ENCODE data around the gene URI1. TPM values are rescaled to one million over a fixed set of nuclear protein-coding genes. Genes with fewer than 3 reads are reported as not detected.
"Not testable (repeated sequence)": the region's sequence is repeated elsewhere in the genome, so short reads cannot be mapped to it uniquely, and the experiment has no call there.

URI1 gene
- total and polyA plus RNA-seq, 4 donors: 21.5 to 60.8 (median 32.5) TPM

- WGBS, 2 donors: 47 to 68% methylated on average over 3 of the region's 3 CpGs
- ATAC-seq (ENCODE audit: insufficient read depth, low FRiP score): no peak
These were observed 27.1 kb upstream of the URI1 start for GRCh38 chr19:29914933-29915332.

GRCh38 chr19:29915832-29916231, 26.2 kb upstream of the URI1 start:
- WGBS, 2 donors: 59 to 81% methylated on average over 2 of the region's 2 CpGs
- H3K27me3 ChIP-seq (ENCODE audit: control insufficient read depth in 3 of 3, insufficient read depth in 3 of 3, low read length in 2 of 3); H3K4me1 ChIP-seq (ENCODE audit: control insufficient read depth in 5 of 5, insufficient read depth in 5 of 5, low read length in 5 of 5); H3K9me3 ChIP-seq (ENCODE audit: control insufficient read depth in 4 of 4, insufficient read depth in 3 of 4, low read length in 3 of 4); H3K9ac ChIP-seq (ENCODE audit: insufficient read depth in 1 of 2, low read length in 2 of 2); H3K4me3 ChIP-seq; H3K27ac ChIP-seq (ENCODE audit: low read depth in 1 of 2, low read length in 1 of 2); DNase-seq; H3K36me3 ChIP-seq (ENCODE audit: control insufficient read depth in 4 of 4, insufficient read depth in 4 of 4, low read length in 4 of 4); ATAC-seq (ENCODE audit: insufficient read depth, low FRiP score): not testable (repeated sequence)

More at GRCh38 chr19:29914933-29915332, 27.1 kb upstream of the URI1 start:
- H3K4me3 ChIP-seq: no peak overlapping the region
- no peaks in the 10 kb centered on the region for H3K9me3 ChIP-seq (ENCODE audit: control insufficient read depth in 4 of 4, insufficient read depth in 3 of 4, low read length in 3 of 4)
- peaks cover 0 to 4% (median 0%) of the 10 kb centered on the region in 3 donors for H3K27me3 ChIP-seq (ENCODE audit: control insufficient read depth in 3 of 3, insufficient read depth in 3 of 3, low read length in 2 of 3)
- no peaks in the 10 kb centered on the region for H3K36me3 ChIP-seq (ENCODE audit: control insufficient read depth in 4 of 4, insufficient read depth in 4 of 4, low read length in 4 of 4)
- no peak overlapping the region for H3K9ac ChIP-seq (ENCODE audit: insufficient read depth in 1 of 2, low read length in 2 of 2)
- no peak for TF ChIP-seq CTCF (IDR thresholded peaks at IDR 0.05; ENCODE audit: control extremely low read depth, extremely low read depth)
- DNase-seq: peak in 1 of 3 donors; percentile 9
- no peak overlapping the region for H3K27ac ChIP-seq (ENCODE audit: low read depth in 1 of 2, low read length in 1 of 2)
- H3K4me1 ChIP-seq (ENCODE audit: control insufficient read depth in 5 of 5, insufficient read depth in 5 of 5, low read length in 5 of 5): no peaks in the 10 kb centered on the region

GRCh38 chr19:29917911-29918310, 24.1 kb upstream of the URI1 start:
- Histone ChIP-seq H3K9ac (ENCODE audit: insufficient read depth in 1 of 2, low read length in 2 of 2) (no peak overlapping the region), H3K4me3 (no peak overlapping the region), H3K9me3 (ENCODE audit: control insufficient read depth in 4 of 4, insufficient read depth in 3 of 4, low read length in 3 of 4) (peaks cover 0 to 5% (median 0%) of the 10 kb centered on the region in 4 donors), H3K27ac (ENCODE audit: low read depth in 1 of 2, low read length in 1 of 2) (no peak overlapping the region), H3K4me1 (ENCODE audit: control insufficient read depth in 5 of 5, insufficient read depth in 5 of 5, low read length in 5 of 5) (no peaks in the 10 kb centered on the region), H3K27me3 (ENCODE audit: control insufficient read depth in 3 of 3, insufficient read depth in 3 of 3, low read length in 2 of 3) (peaks cover 0 to 4% (median 0%) of the 10 kb centered on the region in 3 donors), H3K36me3 (ENCODE audit: control insufficient read depth in 4 of 4, insufficient read depth in 4 of 4, low read length in 4 of 4) (no peaks in the 10 kb centered on the region)
- TF ChIP-seq CTCF (IDR thresholded peaks at IDR 0.05; ENCODE audit: control extremely low read depth, extremely low read depth): no peak
- 85 to 88% methylated on average over 7 of the region's 7 CpGs for WGBS, 2 donors
- DNase-seq: no peak
- no peak for ATAC-seq (ENCODE audit: insufficient read depth, low FRiP score)

GRCh38 chr19:29918891-29919290, 23.1 kb upstream of the URI1 start:
- Histone ChIP-seq H3K27me3 (ENCODE audit: control insufficient read depth in 3 of 3, insufficient read depth in 3 of 3, low read length in 2 of 3) (peaks cover 0 to 4% (median 0%) of the 10 kb centered on the region in 3 donors), H3K9me3 (ENCODE audit: control insufficient read depth in 4 of 4, insufficient read depth in 3 of 4, low read length in 3 of 4) (peaks cover 0 to 5% (median 0%) of the 10 kb centered on the region in 4 donors), H3K36me3 (ENCODE audit: control insufficient read depth in 4 of 4, insufficient read depth in 4 of 4, low read length in 4 of 4) (no peaks in the 10 kb centered on the region), H3K9ac (ENCODE audit: insufficient read depth in 1 of 2, low read length in 2 of 2) (no peak overlapping the region), H3K4me1 (ENCODE audit: control insufficient read depth in 5 of 5, insufficient read depth in 5 of 5, low read length in 5 of 5) (no peaks in the 10 kb centered on the region), H3K4me3 (no peak overlapping the region), H3K27ac (ENCODE audit: low read depth in 1 of 2, low read length in 1 of 2) (no peak overlapping the region)
- 86 to 92% methylated on average over 6 of the region's 6 CpGs for WGBS, 2 donors
- ATAC-seq (ENCODE audit: insufficient read depth, low FRiP score) (no peak), DNase-seq (no peak)
- no peak for TF ChIP-seq CTCF (IDR thresholded peaks at IDR 0.05; ENCODE audit: control extremely low read depth, extremely low read depth)
